Occipital lobe (tissue), 2 donors: Measurements from ENCODE around the gene TBC1D22A. TPM values are rescaled to one million over a fixed set of nuclear protein-coding genes. Genes with fewer than 3 reads are reported as not detected.
"Not testable (repeated sequence)": the region's sequence is repeated elsewhere in the genome, so short reads cannot be mapped to it uniquely, and the experiment has no call there.

Source experiments
- DNase-seq: peaks from one replicate; lab custom pipeline; 2025; lab: John Stamatoyannopoulos, UW
- total RNA-seq: library from RNA; depleted of rRNA; stranded (reverse); fragments of >200 nt; gene quantifications from one replicate; pipeline ENCODE4 v1.2.3, GENCODE V29; 2014

The TBC1D22A gene
- total RNA-seq, 1 donor from 2014 or later: 4.5 TPM

DNA sequence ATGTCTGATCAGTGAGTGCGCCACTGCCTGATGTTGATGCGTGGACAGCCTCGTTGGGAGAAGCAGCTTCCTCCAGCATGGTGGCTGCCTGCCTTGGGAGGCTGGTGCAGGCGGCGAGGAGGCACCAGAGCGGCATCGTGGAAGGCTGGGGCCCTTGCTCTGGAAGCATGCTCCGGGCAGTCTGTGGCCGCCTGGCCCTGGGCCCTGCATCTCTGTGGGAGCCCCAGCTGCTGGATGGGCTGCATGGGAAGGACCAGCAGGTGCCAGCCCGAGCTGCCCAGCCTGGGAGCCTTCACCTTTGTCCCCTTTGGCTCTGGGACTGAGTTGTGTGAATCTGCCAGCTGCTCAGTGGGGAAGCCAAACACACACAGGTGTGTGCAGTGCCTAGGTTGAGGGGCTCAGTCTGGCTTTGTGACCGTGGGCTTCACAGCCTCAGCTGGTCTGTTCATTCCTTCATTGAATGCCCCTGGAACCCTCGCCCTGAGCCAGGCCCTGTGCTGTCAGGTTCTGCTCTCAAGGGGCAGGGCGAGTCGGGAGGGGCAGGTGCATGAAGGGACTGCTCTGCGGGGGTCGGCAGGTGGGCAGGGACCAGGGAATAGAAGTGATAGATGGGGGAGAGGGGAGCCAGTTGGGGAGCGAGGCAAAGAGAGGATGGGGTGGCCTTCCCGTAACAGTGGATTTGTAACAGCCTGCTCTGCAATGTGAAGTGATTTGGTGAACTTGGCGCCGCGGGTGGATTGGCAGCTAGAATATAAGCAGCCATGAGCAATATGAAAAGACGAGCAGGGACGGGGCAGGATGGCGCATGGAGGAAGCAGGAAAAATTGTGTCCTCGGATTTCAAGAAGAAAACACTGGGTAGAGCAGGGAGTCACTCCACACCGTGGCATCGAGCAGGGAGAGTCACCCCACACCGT, 354.2 kb downstream of the TBC1D22A start:
- DNase-seq: no peak

DNA sequence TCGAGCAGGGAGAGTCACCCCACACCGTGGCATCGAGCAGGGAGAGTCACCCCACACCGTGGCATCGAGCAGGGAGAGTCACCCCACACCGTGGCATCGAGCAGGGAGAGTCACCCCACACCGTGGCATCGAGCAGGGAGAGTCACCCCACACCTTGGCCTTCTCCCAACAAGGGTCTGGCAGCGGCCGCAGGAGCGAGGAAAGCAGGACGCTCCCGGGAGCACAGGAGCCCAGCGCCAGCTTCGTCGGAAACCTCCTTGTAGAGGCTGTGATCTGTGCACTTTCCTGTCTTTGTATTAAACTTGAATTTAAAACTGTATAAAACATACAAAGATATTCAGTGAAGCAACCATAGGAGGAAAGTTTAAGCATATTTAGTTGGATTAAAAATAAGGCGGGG, 355.0 kb downstream of the TBC1D22A start:
- DNase-seq: not testable (repeated sequence)

DNA sequence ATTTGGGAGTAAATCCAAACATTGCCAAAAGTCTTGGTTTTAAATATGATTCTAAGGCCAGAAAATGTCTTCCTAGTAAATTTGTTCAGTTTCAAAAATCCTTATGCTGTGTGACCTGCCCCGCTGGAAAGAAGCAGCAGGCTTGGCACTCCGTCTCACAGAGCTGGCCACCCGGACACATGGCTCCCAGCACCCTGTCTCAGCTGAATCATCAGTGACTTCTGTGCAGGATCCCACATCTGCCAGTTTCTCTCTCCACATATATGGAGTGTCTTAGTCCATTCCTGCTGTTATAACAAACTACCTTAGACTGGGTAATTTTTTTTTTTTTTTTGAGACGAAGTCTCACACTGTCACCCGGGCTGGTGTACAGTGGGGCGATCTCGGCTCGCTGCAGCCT, 356.7 kb downstream of the TBC1D22A start:
- DNase-seq: no peak

DNA sequence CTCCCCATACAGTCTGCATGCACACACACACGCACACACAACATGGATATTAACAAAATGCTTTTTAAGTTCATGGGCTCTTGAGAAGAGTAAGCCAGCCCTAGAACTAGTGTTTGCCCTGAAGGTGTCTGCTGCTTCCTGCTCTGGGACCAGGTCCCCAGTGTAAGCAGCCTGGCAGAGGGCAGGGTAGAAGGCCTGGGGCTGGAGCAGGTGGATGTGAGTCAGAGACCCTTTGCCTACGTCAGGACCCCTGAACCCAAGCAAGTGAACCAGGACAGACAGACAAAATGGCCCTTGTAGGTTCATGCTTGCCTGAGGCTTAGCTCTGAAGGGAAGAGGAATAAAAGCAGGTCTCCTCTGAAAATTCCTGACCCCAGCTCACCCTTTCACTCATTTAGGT, 357.9 kb downstream of the TBC1D22A start:
- no peak for DNase-seq

DNA sequence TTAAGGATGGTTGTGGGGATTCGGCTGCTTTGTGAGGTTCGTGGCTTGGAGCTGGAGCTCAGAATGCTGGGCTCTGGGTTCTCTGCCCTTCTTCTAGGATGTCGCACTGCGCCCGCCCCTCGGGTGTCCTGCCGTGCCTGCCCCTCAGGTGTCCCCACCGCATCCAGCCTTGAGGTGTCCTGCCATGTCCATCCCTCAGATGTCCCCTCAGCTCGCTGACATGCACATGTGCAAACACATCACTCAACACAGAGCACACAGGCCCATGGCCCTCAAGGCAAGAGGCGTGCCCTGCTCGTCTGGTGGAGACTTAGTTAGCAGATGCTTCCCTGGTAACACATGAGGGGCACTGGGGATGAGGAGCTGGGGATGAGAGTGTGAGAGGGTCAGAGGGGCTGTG, 359.3 kb downstream of the TBC1D22A start:
- DNase-seq: no peak

DNA sequence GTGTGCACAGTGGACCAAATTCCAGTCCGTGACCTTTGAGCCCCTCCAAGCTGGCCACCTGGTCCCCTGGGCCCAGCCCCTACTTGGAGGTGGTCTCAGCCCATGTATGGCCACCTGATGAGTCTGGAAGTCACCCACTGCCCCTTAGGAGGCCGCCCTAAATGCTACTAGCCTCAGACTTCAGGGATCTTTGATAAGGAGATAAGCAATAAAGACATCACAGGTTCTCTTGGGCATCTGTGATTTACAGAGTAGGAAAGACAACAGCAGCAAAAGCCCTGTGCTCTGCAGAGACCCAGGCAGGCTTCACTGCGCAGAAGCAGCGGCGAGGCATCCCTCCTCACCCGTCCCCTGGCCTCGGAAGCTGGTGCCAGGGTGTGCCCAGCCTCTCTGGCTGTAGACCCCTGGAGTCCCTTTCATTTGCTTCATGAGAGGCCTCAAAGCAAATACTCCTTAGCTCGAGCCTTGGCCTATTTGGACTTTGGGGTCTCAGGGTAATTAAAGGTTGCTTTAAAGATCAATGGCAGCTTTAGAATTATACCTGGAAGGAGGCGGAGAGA, 360.1 kb downstream of the TBC1D22A start:
- no peak for DNase-seq

DNA sequence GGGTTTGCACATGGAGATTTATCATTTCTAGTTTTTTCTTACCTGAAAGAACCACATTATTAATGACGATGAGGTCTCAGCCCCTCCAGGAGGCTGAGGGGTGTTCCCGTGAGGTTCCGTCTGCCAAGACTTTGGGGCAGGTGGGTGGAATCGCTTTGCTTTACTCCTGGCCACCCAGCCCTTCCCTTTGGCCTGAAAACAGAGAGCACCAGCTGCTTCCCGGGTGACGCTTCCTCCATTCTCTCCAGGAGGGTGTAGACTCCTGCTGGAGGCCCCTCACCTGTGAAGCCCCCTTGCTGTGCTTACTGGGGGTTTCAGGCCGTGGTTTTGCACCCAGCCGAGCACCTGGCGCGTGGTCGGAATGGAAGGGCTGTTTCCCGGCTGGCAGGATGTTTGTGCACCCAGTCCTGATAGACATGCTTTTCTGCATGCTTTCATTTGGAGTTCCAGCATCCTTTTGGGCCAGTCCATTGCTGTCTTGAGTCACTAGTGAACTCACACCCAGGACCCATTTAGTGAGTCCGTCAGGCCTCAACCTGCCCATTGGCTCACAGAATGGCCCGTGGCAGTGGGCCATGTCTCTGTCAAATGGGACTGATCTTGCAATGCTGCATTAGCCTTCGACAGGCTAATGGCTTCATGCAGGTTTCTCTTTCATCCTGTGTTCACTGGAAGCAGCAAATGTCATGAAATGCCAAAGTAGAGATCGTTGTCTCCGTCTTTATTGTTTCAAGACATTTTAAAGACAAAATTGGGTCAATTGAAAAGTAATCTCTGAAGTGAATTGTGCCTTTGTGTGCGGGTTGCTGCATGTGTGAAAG, 360.8 kb downstream of the TBC1D22A start:
- no peak for DNase-seq

DNA sequence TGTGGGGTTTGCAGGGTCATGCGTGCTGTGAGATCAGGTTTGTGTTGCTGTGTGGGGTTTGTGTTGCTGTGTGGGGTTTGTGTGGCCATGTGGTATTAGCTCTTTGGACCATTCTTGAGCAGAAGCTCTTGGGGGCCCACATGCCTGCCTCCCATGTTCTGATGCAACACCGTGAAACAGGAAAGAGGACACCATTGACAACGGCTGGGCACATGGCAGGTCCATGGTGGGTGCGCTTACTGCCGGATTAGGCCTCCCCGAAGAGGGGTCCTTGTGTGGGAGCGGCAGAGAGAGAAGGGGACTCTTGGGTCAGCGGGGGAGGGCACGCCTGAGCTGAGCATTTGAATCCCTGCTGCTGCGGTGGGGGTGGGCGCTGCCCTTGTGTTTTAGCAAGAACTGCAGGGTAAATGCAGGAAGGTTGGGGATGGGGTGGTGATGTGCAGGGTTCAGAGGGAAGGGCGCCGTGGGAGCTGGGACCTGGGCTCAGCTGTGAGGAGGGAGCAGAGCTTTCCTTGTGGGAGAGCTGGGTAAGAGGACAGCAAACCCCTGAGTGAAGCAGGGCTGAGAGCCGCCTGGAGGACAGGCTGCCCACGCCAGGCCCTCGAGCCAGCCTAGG, 361.5 kb downstream of the TBC1D22A start:
- DNase-seq: no peak

DNA sequence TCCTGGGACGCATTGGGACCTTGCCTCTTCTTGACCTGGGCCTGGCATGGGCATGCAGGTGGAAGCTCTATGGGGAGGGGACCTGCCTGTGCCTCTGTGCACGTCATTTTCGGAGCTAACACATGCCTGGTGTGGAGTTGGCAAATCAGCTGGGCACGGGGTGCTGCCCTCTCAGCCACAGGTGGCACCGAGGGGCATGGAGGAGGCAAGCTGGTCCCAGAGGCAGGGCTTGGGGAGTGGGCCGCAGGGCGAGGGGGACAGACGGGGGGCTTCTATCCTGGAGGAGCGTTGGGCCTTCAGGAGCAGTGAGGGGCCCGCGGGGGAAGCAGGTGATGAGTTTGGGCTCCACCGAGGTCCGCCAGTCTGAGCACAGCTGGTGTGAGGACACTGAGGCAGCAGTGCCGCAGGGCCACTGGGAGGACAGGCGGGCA, 362.0 kb downstream of the TBC1D22A start:
- DNase-seq: no peak

DNA sequence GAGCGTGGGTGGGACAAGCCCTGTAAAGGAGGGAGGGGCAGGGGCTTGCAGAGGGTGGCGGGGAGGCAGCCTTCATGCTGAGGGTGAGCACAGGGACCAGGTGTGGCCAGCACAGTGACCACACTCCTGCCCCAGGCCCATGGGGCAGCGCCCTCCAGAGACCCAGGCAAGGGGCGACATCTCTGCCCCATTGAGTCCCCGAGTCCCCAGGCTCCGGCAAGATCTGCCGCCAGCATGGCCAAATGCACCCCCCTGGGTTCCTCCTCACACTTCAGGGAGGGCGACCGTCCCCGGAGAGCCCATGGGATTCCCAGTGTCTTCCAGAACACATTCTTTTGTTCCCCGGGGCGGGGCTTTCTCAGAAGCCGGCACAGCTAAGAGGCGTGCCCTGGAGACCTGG, 362.5 kb downstream of the TBC1D22A start:
- DNase-seq: no peak

DNA sequence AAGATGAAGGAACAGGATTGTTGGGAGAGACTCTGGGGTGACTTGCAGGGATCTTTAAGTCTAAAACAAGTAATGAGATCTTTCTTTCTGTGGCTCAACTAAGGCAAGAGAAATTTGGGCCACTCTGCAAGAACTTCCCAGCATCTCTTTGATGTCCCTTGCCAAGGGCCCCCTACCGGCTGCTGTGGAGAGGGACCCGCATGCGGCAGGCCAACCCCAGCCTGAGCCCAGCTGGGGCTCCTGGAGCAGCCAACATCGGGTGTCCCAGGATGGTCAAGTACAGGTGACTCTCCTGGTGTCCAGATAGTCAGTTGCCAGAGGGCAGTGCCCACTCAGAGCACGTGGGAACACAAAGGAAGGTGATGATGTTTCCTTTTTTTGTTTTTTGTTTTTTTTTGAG, 363.2 kb downstream of the TBC1D22A start:
- DNase-seq: no peak

DNA sequence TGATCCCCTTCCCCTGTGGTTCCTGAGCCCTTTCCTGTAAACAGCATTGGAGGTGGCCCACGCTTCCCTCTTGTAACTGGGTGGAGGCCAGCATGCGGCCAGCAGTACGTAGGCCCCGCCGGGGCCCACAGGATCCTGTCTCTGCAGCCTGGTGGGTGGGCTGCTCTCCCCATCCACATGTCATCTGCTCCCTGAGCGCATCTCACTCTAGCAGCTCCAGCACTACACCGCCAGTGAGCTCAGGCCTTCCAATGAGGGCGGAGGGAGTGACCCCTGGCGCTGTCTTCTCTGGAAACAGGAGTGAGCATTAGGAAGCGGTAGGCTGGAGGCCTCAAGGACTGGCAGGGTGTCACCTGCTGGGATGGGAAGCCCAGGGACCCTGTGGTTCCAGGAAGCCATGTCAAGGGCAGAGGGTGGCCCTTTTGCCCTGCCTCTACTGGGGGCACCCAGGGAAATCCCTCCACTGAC, 363.9 kb downstream of the TBC1D22A start:
- DNase-seq: no peak

DNA sequence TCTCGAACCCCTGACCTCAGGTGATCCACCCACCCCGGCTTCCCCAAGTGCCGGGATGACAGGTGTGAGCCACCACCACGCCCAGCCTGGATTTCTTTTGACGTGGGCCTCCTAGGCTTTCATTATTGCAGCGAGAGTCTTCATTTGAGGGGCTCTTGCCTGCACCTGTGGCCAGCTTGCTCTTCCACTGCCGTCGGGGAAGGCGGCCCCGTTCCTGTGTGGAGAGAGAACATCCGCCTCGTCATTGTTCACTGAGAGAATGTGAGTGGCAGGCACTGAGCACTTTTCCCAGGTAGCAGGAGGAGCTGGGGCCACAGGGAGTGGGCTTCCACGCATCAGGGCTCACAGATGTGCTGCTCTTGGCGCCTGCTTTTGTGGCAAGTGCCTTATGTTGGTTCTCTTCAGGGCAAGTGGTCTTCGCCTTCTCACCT, 365.0 kb downstream of the TBC1D22A start:
- DNase-seq: no peak

DNA sequence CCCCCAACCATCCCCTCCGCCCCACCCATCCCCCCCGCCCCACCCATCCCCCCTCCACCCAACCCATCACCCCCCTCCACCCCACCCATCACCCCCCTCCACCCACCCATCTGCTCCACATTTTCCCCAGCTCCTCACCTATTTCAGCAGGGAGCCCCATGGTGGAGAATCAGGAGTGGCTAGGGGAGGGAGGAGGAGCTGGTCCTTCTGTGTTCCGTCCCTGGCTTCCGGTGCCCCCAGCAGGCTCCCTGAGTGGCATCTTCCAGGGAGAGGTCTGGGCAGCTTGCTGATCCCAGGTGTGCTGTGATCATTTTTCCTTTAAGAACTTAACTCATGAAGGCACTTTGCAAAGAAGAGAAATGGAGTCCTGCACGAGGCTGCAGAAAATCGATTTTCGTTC, 365.8 kb downstream of the TBC1D22A start:
- no peak for DNase-seq

DNA sequence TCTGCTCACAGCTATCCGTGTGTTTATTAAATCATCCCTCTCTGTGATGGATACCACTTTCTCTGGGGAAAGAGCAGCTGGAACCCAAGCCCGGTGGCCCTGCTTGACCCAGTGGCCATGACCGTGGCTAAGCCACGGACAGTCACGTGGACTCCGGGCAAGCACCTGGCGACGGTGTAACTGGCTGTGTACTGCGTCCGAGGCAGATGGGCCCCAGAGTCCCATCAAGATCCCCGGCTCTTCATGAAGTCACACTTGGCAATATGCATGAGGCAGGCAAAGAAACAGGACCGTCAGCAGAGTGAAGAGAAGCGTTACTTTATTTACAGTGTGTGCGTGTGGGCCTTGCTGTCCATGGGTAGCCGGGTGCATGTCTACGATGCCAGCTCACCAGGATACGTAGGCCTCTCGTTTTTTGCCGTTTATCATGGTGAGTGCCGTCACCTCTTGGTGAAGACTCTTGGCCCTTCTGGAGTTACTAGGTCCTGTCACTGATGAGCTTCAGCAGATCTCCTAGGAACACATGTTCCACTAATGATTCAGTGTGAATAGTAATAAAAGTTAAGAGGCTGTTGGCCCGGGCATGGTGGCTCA, 366.3 kb downstream of the TBC1D22A start:
- no peak for DNase-seq

DNA sequence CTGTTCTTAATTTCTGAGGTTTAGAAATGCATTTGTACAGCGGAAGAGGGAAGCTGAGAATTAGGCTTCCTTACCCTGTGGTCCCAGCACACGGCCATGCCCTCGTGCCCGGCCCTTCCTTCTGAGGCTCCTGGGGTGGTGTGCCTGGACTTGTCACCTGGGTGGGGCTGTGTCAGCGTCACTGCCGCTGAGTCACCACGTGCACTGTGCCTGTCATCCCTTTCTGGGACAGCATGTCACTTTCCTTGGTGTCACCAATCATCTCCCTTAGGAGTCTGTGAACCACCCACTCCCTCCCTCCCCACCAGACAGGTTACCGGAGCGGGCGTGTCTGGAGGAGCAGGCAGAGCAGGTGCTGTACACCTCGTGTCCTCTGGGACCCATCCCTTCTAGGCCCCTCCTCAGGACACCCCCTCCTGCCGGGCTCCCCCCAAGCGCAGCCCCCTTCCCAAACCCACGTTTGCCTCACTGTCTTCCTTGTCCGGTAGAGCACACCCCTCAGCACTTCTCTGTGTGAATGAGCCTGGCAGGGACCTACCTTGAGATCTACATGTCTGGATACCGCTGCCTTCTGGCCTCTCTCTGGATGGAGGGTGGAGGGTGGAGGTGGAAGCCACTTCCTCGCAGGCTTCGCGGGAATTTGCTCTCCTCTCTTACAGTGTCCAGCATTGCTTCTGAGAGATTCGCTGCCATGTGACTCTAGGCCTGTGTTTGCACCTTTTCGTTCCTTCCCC, 367.6 kb downstream of the TBC1D22A start:
- DNase-seq: no peak

DNA sequence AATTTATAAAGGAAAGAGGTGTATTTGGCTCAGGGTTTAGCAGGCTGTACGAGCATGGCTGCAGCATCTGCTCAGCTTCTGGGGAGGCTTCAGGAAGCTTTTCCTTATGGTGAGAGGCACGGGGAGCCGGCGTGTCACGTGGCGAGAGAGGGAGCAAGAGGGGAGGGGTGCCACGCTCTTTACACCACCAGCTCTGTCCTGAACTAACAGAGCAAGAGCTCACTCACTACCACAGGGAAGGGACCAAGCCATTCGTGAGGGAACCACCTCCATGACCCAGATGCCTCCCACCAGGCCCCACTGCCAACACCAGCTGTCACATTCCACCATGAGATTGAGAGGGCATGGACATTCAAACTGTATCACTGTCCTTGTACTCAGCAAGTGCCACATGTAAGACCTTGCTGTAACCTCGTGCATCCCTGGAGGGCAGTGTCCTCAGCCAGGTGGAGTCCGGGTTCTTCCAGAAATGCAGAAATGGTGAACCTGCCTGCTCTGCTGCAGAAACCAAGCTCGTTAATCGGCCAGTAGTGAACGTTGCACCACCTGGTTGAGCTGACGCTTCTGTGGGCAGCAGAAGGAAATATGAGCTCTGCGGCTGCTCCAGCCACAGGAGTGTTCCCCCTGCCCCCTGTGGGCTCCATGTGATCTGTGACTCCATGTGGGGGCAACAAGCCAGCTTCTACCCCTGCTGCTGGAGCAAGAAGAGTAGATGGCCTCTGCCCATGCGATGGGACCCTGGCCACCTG, 368.6 kb downstream of the TBC1D22A start:
- DNase-seq: no peak

DNA sequence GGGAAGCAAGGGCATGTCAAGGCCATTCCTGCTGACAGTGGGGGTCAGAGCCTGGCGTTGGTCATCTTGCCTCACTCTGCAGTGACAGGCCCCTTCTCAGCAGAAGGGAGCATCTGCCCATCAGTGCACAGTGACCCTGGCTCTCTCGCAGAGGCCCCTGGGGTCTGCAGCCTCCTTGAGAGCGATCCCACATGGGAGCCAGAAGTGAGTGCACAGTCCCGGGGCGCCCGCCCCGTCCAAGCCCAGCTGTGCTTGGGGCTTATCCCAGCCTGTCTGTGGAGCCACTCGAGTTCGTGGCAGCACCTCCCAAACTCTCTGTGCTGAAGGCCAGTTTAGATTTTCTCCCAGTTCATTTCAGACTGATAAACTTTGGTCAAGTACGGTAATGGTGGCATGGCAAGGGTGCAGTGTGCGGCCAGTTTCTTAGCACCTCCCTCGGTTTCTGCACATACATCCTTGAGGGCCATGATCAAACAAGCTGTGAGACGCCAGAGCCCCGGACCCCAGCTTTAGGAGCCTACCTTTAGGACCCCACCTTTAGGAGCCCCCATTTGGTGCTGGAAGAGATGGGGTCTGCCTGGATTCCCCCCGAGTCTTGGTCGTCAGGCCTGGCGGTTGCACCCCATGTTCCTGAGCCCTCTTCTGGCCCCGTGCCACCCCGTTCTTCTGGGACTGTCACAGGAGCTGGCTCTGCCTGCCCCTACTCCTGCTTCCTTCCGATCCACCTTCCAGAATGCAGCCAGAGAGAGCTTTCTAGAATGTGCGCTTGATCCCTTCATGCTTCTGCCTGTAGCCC, 369.4 kb downstream of the TBC1D22A start:
- no peak for DNase-seq

DNA sequence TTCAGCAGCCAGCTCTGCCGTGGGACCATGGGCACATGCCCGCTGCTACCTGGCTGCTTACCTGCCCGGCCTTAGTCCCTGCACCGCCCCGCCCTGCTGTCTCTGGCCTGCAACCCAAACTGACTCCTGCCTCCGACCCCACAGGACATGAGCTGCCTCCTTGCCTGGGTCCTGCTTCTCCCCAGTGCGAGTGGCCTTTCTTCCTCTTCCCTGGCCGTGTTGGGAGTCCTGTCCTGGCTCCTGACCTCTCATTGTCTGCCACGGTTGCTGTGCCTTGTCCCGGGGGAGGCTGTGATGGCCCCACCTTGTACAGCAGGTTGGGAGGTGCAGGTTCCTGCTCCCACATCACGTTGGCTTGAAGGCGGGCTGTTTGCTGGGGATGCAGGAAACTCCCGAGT, 370.0 kb downstream of the TBC1D22A start:
- DNase-seq: no peak
